ENCODE measurements around the gene GABBR2.

Gene GABBR2

GRCh38 chr9:98402019-98402840 is 306.5 kb downstream of the GABBR2 start:
- no peak for DNase-seq (ENCODE audit: low spot score)

DNA sequence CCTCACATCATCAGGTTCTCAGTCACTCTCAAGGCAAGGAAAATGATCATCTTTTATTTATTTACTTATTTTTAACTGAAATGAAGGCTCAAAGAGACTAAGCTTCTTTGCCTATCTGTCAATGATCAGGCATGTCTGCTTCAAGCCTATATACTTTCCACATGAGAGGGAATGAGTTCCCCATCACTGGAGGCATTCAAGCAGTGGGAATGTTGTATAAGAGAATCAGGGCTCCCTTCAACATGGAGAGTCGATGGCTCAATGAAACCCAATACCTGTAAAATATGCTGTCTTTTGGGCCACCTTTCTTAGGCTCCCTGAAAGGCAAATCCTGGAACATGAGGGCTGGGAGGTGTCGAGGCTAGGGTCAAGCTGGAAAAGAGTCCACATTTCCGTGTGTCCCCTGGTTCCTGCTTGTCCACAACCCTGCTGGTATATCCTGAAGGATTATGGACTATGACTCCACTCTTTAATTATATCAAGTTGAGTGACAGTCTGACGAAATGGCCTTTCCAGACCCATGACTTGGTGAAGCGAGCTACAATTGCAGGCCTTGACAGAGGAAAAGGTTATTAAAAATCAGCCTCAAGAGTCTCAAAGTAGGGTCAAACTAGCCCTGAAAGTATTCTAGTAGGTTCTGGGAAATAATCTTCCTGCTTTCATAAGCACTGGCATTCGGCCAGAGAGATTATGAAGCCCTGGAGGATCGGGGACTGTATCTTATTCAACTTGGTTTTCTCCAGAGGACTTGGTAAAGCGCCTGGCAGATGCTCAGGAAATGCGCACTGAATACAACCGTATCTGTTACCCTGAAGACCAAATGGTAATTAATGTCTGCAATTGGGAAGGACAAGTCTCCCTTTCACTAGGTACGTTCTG is 307.4 kb downstream of the GABBR2 start:
- no peak for DNase-seq (ENCODE audit: low spot score)

DNA sequence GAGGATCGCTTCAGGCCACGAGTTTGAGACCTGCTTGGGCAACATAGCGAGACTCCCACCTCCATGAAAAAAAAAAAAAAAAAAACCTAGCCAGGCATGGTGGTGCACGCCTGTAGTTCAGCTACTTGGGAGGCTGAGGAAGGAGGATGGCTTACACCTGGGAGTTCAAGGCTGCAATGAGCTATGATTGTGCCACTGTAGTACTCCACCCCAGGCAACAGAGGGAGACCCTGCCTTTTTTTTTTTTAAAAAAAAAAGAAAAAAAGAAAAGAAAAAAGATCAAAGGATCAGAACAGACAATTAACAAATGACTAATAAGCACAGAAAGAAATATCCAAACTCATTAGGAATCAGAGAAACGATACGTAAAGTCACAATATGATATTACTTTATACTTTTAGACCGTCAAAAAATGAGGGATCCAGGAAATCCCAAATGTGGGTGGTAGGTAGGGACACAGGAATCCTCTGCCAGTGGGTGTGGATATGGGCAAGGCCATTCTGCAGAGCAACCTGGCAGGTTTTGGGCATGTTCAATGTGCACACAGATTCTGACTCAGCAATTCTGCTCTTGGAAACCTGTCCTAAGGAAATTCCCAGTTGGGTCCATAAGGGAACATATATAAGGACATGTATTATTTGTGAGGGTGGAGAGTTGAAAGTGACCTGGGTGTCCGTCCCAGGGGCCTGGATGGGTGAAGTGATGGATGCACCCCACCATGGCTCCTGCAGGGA is 308.6 kb downstream of the GABBR2 start:
- no peak for DNase-seq (ENCODE audit: low spot score)

- DNase-seq (ENCODE audit: low spot score) = no peak
Observed at GRCh38 chr9:98396656-98397055, 312.1 kb downstream of the GABBR2 start.

DNA sequence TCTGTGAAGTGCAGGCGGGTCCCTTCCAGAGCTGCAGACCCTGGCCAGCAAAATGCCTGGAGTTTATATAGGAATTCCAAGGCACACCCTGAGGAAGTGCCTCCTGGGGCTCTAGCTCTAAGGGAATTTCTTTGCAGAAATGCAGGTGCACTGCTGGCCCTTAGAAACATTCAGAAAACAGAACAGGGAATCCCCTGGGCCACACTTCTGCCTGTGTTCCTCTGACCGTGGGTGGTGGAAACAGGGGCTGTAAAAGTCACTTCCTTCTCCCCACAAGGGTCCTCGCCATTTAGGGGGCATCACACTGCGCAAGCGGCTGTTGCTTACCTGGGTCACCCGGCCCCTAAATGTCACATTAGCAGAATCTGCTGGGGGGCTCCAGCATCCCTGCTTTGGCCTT is 312.5 kb downstream of the GABBR2 start:
- DNase-seq (ENCODE audit: low spot score) = no peak

- no peak for DNase-seq (ENCODE audit: low spot score)
Observed at GRCh38 chr9:98391867-98392266, 316.9 kb downstream of the GABBR2 start.

GRCh38 chr9:98391406-98391805 is 317.3 kb downstream of the GABBR2 start:
- DNase-seq (ENCODE audit: low spot score) = no peak

DNA sequence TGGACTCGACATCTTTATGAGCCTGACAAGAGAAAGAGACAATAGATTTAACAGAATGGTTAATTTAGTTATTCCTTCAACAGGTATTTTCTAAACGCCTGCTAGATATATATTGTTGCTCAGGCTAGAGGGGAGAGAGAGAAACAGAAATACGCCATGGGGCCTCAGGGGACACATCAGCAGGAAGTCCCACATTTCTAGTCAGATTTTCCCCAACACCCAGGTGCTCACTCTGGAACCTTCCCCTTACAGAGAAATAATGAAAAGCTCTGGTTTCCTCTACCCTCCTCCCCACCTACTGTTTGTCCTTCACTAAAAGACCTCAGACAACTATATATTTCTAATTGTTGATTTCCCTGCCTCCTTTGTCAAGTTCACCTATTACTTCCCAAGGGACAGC is 323.0 kb downstream of the GABBR2 start:
- no peak for DNase-seq (ENCODE audit: low spot score)

DNA sequence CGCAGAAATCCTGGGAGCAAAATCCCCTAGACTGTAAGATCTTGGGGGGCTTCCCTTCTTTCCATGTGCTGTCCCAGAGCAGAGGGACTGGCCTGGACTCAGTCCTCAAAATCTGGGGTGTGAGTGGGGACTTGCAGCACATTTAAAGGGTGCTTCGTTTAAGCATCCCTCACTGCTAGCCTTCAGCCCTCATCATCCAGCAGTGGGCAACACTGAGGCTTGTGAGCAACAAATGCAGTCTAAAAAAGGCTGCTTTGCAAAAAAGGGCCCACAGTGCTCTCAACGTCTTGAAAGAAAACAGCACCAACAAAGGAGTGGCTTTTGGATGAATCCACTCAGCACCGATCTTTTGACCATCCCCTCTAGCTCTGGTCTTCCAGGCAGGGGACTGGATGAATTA is 325.0 kb downstream of the GABBR2 start:
- no peak for DNase-seq (ENCODE audit: low spot score)

- DNase-seq (ENCODE audit: low spot score) = no peak
Observed at GRCh38 chr9:98381311-98382103, 327.2 kb downstream of the GABBR2 start.

- DNase-seq (ENCODE audit: low spot score) = no peak
Observed at GRCh38 chr9:98380065-98380681, 328.6 kb downstream of the GABBR2 start.

- no peak for DNase-seq (ENCODE audit: low spot score)
Observed at GRCh38 chr9:98379572-98379971, 329.2 kb downstream of the GABBR2 start.

- DNase-seq (ENCODE audit: low spot score) = no peak
Observed at GRCh38 chr9:98378794-98379193, 329.9 kb downstream of the GABBR2 start.

- DNase-seq (ENCODE audit: low spot score) = no peak
Observed at GRCh38 chr9:98378206-98378780, 330.4 kb downstream of the GABBR2 start.

DNA sequence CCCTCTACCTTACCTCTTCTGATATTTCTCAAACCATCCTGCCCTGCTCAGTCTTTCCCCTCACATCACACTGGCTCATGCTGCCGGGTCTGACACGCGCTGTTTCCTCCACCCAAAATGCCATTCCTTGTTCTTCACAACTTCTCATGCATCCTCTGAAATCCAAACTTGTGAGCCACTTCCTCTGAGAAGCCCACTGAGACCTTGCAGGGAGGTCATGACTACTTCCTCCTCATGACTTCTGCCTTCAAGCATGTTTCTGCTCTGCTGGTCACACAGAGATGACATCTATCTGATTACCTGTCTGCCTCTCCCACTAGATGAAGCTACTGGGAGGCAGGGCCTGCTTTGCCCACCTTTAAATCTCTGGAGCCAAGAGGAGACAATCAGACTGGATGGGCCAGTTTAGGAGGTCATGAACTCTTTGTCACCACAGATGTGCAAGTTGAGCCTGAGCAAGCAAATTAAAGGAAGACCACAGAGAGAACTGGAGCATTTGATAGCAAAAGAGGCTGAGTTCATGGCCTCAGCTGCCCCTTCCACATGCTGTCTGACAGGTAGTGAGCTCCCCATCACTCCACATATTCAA is 333.5 kb downstream of the GABBR2 start:
- no peak for DNase-seq (ENCODE audit: low spot score)

DNA sequence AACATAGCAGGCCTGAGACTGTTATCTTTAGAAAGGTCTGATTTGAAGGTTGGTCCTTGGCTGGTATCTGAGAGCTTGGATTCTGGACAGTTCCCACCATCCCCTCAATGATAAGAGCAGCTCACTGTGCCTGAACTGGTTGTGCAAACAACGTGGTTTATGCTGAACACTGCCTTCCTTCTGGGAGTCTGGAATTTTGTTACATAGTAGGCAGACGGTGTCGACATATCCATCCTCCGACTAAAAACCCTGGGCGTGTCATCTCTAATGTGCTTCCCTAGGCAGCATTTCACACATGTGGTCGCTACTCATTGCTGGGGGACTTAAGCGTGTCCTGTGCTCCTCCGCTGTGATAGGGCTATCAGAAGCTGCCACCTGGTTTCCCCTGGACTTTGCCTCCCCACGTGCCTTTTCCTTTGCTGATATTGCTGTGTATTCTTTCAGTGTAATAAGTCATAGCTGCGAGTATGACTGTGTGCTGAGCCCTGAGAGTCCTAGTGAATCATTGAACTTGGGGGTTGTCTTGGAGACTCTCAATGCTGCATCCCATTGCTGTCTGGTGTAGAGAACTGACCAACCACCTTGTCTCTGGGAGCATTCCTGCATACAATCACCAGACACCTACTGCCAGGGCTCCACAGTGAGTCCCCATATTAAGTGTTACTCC is 334.2 kb downstream of the GABBR2 start:
- no peak for DNase-seq (ENCODE audit: low spot score)

DNA sequence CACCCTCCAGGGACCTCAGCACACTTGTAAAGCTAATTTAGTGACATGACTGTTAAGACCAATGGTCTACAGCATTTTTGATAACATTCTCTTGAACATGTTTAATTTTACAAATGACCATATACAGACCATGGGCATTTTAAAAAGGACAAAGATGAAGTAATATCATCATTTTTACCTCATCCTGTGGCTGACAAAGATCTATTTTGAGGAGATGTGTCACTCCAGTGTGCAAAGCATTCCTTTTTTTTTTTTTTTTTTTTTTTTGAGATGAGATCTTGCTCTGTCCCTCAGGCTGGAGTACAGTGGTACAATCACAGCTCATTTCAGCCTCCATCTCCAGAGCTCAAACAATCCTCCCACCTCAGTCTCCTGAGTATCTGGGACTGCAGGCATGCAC is 335.1 kb downstream of the GABBR2 start:
- no peak for DNase-seq (ENCODE audit: low spot score)

DNA sequence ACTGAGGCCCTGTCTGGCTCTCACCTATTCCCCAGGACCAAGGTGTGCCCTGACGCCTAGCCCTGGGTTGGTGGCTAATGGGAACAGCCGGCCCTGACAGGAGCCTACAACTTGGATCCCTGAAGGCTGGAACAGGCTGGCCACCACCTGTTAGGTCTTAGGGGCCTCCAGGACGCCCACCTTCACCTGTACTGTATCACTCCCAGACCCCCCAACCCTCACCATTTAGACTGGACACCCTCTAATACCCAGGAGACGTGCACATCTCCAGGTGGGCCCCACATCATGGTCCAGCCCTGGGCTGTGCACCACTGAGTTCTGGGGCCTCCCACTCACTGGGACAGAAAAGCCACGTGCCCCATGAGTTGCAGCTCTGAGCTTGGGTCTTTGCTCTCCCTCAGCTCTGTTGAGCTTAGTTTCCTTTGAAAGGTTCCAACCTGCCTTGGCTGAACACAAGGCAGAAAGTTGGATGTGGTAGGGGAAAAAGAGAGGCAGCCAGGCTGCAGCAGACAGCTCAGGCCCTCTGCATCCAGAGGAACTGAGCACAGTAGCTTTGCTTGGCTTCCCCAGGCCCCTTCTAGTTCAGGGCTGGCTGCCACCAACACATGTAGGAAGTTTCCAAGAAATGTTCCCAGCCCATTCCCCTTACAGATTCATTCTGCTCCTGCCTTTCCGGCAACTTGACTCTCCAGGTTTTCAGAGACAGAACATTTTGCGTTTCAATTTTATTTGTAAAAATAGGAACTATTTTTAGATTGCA is 336.5 kb downstream of the GABBR2 start:
- no peak for DNase-seq (ENCODE audit: low spot score)

- no peak for DNase-seq (ENCODE audit: low spot score)
Observed at GRCh38 chr9:98370976-98371315, 337.8 kb downstream of the GABBR2 start.
